CD4-positive, CD25-positive, alpha-beta regulatory T cell (primary cell): Measurements from ENCODE around the gene DISP3. TPM values are rescaled to one million over a fixed set of nuclear protein-coding genes. Genes with fewer than 3 reads are reported as not detected.

Source experiments
- ATAC-seq, 2 donors: fragments of 150-1000 bp; cut with Tn5 transposase; one replicate each; pipeline ENCODE4 v1.10.0; 2021; ENCODE audit warnings: low read depth in 2 of 2, moderate number of reproducible peaks in 2 of 2, moderate library complexity in 1 of 2
- DNase-seq, 3 donors: peaks; one replicate each; pipeline versions ENCODE4 v3.0.0 to v3.0.0-alpha.2; 2012 to 2022; ENCODE audit warnings: mixed read lengths in 1 of 3
- H3K27ac ChIP-seq: one replicate; pipeline ENCODE4 v1.7.0; 2013; ENCODE audit warnings: mild to moderate bottlenecking, low read length; ENCODE audit not compliant: insufficient read depth, poor library complexity, severe bottlenecking
- H3K27me3 ChIP-seq: one replicate; pipeline ENCODE4 v1.7.0; 2013; ENCODE audit warnings: low read length; ENCODE audit not compliant: control insufficient read depth, insufficient read depth
- H3K36me3 ChIP-seq: one replicate; pipeline ENCODE4 v1.7.0; 2013; ENCODE audit warnings: mild to moderate bottlenecking, low read length, moderate library complexity; ENCODE audit not compliant: control insufficient read depth, insufficient read depth
- H3K4me1 ChIP-seq: 2 replicates; pipeline ENCODE4 v1.7.0; 2013; ENCODE audit warnings: mild to moderate bottlenecking, low read length; ENCODE audit not compliant: insufficient read depth, control insufficient read depth, poor library complexity, severe bottlenecking
- H3K4me3 ChIP-seq: one replicate; pipeline ENCODE4 v1.7.0; 2013; ENCODE audit warnings: low read depth, mild to moderate bottlenecking, low read length, moderate library complexity
- H3K9me3 ChIP-seq, 2 experiments: 1 replicate in 1 of 2; 2 replicates in 1 of 2; pipeline ENCODE4 v1.7.0; 2013; ENCODE audit warnings: low read length in 2 of 2, mild to moderate bottlenecking in 1 of 2, moderate library complexity in 1 of 2; ENCODE audit not compliant: control insufficient read depth in 2 of 2
- H3K27ac Mint-ChIP-seq, 3 donors: one replicate each; pipeline ENCODE4 v1.8.0; 2020 to 2022; ENCODE audit warnings: mild to moderate bottlenecking in 3 of 3, mixed read lengths in 3 of 3, moderate library complexity in 2 of 3
- H3K27me3 Mint-ChIP-seq: one replicate; pipeline ENCODE4 v1.8.0; 2022; ENCODE audit warnings: mild to moderate bottlenecking, mixed read lengths
- H3K36me3 Mint-ChIP-seq: one replicate; pipeline ENCODE4 v1.8.0; 2020; ENCODE audit warnings: mixed read lengths
- H3K4me1 Mint-ChIP-seq, 4 donors: one replicate each; pipeline ENCODE4 v1.8.0; 2020 to 2022; ENCODE audit warnings: mixed read lengths in 4 of 4, mild to moderate bottlenecking in 1 of 4
- H3K4me3 Mint-ChIP-seq, 4 donors: one replicate each; pipeline ENCODE4 v1.8.0; 2020 to 2022; ENCODE audit warnings: mild to moderate bottlenecking in 4 of 4, mixed read lengths in 4 of 4, moderate library complexity in 3 of 4
- H3K9me3 Mint-ChIP-seq, 7 donors: one replicate each; pipeline ENCODE4 v1.8.0; 2020 to 2022; ENCODE audit warnings: mixed read lengths in 7 of 7, mild to moderate bottlenecking in 3 of 7, moderate library complexity in 2 of 7
- polyA plus RNA-seq, 4 donors: library from polyadenylated mRNA; unstranded; fragments of 300-500 nt; fragmentation: Illumina TruSeq; gene quantifications; one replicate each; pipeline ENCODE4 v1.2.3, GENCODE V29; 2021
- total RNA-seq: library from RNA; stranded (reverse); gene quantifications from one replicate; pipeline ENCODE4 v1.2.3, GENCODE V29; 2022

DISP3 gene
- total and polyA plus RNA-seq, 5 donors from 2014 or later, result 0.12 to 1.2 (median 0.23) TPM

GRCh38 chr1:11499601-11500331 is 20.8 kb downstream of the DISP3 start:
- no peak for DNase-seq
- no peak overlapping the region for H3K27ac Mint-ChIP-seq
- H3K36me3 ChIP-seq, result no peaks in the 10 kb centered on the region
- H3K9me3 Mint-ChIP-seq, result peaks cover 0 to 22% (median 4%) of the 10 kb centered on the region in 7 donors
- H3K9me3 ChIP-seq, result peaks cover 7 to 8% of the 10 kb centered on the region in 2 experiments
- peaks cover 7% of the 10 kb centered on the region for H3K36me3 Mint-ChIP-seq
- H3K27me3 Mint-ChIP-seq, result peaks cover 4% of the 10 kb centered on the region
- H3K4me3 Mint-ChIP-seq, result no peak overlapping the region
- no peak overlapping the region for H3K27ac ChIP-seq
- ATAC-seq, result no peak
- no peaks in the 10 kb centered on the region for H3K4me1 Mint-ChIP-seq
- H3K4me3 ChIP-seq, result no peak overlapping the region
- H3K27me3 ChIP-seq, result no peaks in the 10 kb centered on the region
- no peaks in the 10 kb centered on the region for H3K4me1 ChIP-seq

- no peaks in the 10 kb centered on the region for H3K36me3 ChIP-seq
- ATAC-seq (no peak), DNase-seq (no peak)
- no peak overlapping the region for H3K4me3 ChIP-seq
- Mint-ChIP-seq H3K4me3 (no peak overlapping the region), H3K36me3 (peaks cover 7% of the 10 kb centered on the region), H3K9me3 (peaks cover 0 to 32% (median 6%) of the 10 kb centered on the region in 7 donors), H3K4me1 (no peaks in the 10 kb centered on the region), H3K27me3 (no peaks in the 10 kb centered on the region), H3K27ac (no peak overlapping the region)
- no peak overlapping the region for H3K27ac ChIP-seq
- H3K9me3 ChIP-seq, result peaks cover 19% of the 10 kb centered on the region in 2 experiments
- no peaks in the 10 kb centered on the region for H3K27me3 ChIP-seq
- H3K4me1 ChIP-seq, result no peaks in the 10 kb centered on the region
Observed at GRCh38 chr1:11500881-11501280, 21.9 kb downstream of the DISP3 start.

GRCh38 chr1:11501491-11501897 is 22.5 kb downstream of the DISP3 start:
- H3K36me3 Mint-ChIP-seq, result peaks cover 11% of the 10 kb centered on the region
- no peak overlapping the region for H3K4me3 ChIP-seq
- H3K9me3 ChIP-seq, result peaks cover 22 to 25% of the 10 kb centered on the region in 2 experiments
- H3K27me3 Mint-ChIP-seq, result no peaks in the 10 kb centered on the region
- no peaks in the 10 kb centered on the region for H3K4me1 Mint-ChIP-seq
- peak overlapping the region in 1 of 4 donors; percentile 28 for H3K4me3 Mint-ChIP-seq
- H3K27me3 ChIP-seq, result no peaks in the 10 kb centered on the region
- no peaks in the 10 kb centered on the region for H3K4me1 ChIP-seq
- H3K27ac ChIP-seq, result no peak overlapping the region
- H3K9me3 Mint-ChIP-seq, result peaks cover 0 to 38% (median 6%) of the 10 kb centered on the region in 7 donors
- ATAC-seq, result peak in 1 of 2 donors; percentile 39
- peak; percentile 6 to 27 (median 15) for DNase-seq
- no peak overlapping the region for H3K27ac Mint-ChIP-seq
- H3K36me3 ChIP-seq, result no peaks in the 10 kb centered on the region

GRCh38 chr1:11501906-11502485 is 23.0 kb downstream of the DISP3 start:
- no peaks in the 10 kb centered on the region for H3K4me1 Mint-ChIP-seq
- H3K9me3 Mint-ChIP-seq, result peaks cover 0 to 42% (median 6%) of the 10 kb centered on the region in 7 donors
- no peaks in the 10 kb centered on the region for H3K36me3 ChIP-seq
- peaks cover 23 to 29% of the 10 kb centered on the region in 2 experiments for H3K9me3 ChIP-seq
- no peaks in the 10 kb centered on the region for H3K27me3 ChIP-seq
- H3K36me3 Mint-ChIP-seq, result peaks cover 11% of the 10 kb centered on the region
- no peak overlapping the region for H3K27ac Mint-ChIP-seq
- no peaks in the 10 kb centered on the region for H3K27me3 Mint-ChIP-seq
- no peak overlapping the region for H3K4me3 ChIP-seq
- no peak for DNase-seq
- ATAC-seq, result no peak
- H3K27ac ChIP-seq, result no peak overlapping the region
- H3K4me3 Mint-ChIP-seq, result peak overlapping the region in 1 of 4 donors; percentile 28
- H3K4me1 ChIP-seq, result no peaks in the 10 kb centered on the region

- Mint-ChIP-seq H3K36me3 (peaks cover 11% of the 10 kb centered on the region), H3K9me3 (peaks cover 0 to 43% (median 6%) of the 10 kb centered on the region in 7 donors), H3K4me3 (no peak overlapping the region), H3K27me3 (no peaks in the 10 kb centered on the region), H3K27ac (no peak overlapping the region), H3K4me1 (no peaks in the 10 kb centered on the region)
- Histone ChIP-seq H3K36me3 (no peaks in the 10 kb centered on the region), H3K9me3 (peaks cover 27 to 34% of the 10 kb centered on the region in 2 experiments), H3K4me1 (no peaks in the 10 kb centered on the region), H3K27ac (no peak overlapping the region), H3K27me3 (no peaks in the 10 kb centered on the region), H3K4me3 (no peak overlapping the region)
- no peak for ATAC-seq
- no peak for DNase-seq
Observed at GRCh38 chr1:11502516-11502915, 23.6 kb downstream of the DISP3 start.

GRCh38 chr1:11504599-11504998 is 25.6 kb downstream of the DISP3 start:
- Mint-ChIP-seq H3K27me3 (no peaks in the 10 kb centered on the region), H3K9me3 (peaks cover 0 to 44% (median 10%) of the 10 kb centered on the region in 7 donors), H3K4me3 (no peak overlapping the region), H3K4me1 (peaks cover 0 to 6% (median 0%) of the 10 kb centered on the region in 4 donors), H3K27ac (no peak overlapping the region), H3K36me3 (peaks cover 14% of the 10 kb centered on the region)
- Histone ChIP-seq H3K4me1 (no peaks in the 10 kb centered on the region), H3K9me3 (peaks cover 28 to 34% of the 10 kb centered on the region in 2 experiments), H3K27me3 (no peaks in the 10 kb centered on the region), H3K36me3 (no peaks in the 10 kb centered on the region), H3K27ac (no peak overlapping the region), H3K4me3 (no peak overlapping the region)
- DNase-seq, result no peak
- ATAC-seq, result no peak

GRCh38 chr1:11505591-11506538 is 26.9 kb downstream of the DISP3 start:
- H3K9me3 Mint-ChIP-seq, result peaks cover 1 to 46% (median 12%) of the 10 kb centered on the region in 7 donors
- peaks cover 28 to 34% of the 10 kb centered on the region in 2 experiments for H3K9me3 ChIP-seq

More at GRCh38 chr1:11505591-11506538, 26.9 kb downstream of the DISP3 start:
- Mint-ChIP-seq H3K27me3 (no peaks in the 10 kb centered on the region), H3K36me3 (peaks cover 15% of the 10 kb centered on the region), H3K4me3 (no peak overlapping the region), H3K4me1 (peaks cover 0 to 6% (median 0%) of the 10 kb centered on the region in 4 donors), H3K27ac (no peak overlapping the region)
- H3K27me3 ChIP-seq, result no peaks in the 10 kb centered on the region
- no peak for DNase-seq
- no peak overlapping the region for H3K4me3 ChIP-seq
- H3K4me1 ChIP-seq, result no peaks in the 10 kb centered on the region
- H3K27ac ChIP-seq, result no peak overlapping the region
- no peaks in the 10 kb centered on the region for H3K36me3 ChIP-seq
- ATAC-seq, result no peak
